Activated B cell treated with CpG ODN at 0.5 μM for 24 hours (primary cell): ENCODE data around the gene RUNDC3A. TPM values are rescaled to one million over a fixed set of nuclear protein-coding genes. Genes with fewer than 3 reads are reported as not detected.

Experiments used
- ATAC-seq: fragments of 200-7000 bp; cut with Tn5 transposase; one replicate; pipeline ENCODE4 v1.10.0; 2021; ENCODE audit warnings: low read depth, mild to moderate bottlenecking, moderate library complexity
- CTCF ChIA-PET: fragments of 350-600 bp; sonication (Branson Sonifier 250); formaldehyde crosslinking; loops from one replicate; lab custom pipeline; 2021; ENCODE audit warnings: antibody characterized with exemption; lab: Charles Lee
- POLR2A ChIA-PET: fragments of 350-600 bp; sonication (Branson Sonifier 250); formaldehyde crosslinking; loops from one replicate; lab custom pipeline; 2021; ENCODE audit warnings: antibody characterized with exemption; lab: Charles Lee
- DNase-seq: peaks from one replicate; pipeline ENCODE4 v3.0.0; 2022
- H3K27ac Mint-ChIP-seq: one replicate; pipeline ENCODE4 v1.8.0; 2020; ENCODE audit warnings: mixed read lengths
- H3K27me3 Mint-ChIP-seq: one replicate; pipeline ENCODE4 v1.8.0; 2021; ENCODE audit warnings: mixed read lengths
- H3K36me3 Mint-ChIP-seq: one replicate; pipeline ENCODE4 v1.8.0; 2021; ENCODE audit warnings: low read depth, mixed read lengths
- H3K4me1 Mint-ChIP-seq: one replicate; pipeline ENCODE4 v1.8.0; 2021; ENCODE audit warnings: mixed read lengths
- H3K4me3 Mint-ChIP-seq: one replicate; pipeline ENCODE4 v1.8.0; 2020; ENCODE audit warnings: mild to moderate bottlenecking, mixed read lengths
- H3K9me3 Mint-ChIP-seq: one replicate; pipeline ENCODE4 v1.8.0; 2020; ENCODE audit warnings: mixed read lengths
- intact Hi-C: fragments of 100-400 bp; cut with micrococcal nuclease; formaldehyde crosslinking; loops from one replicate; pipeline ENCODE4 v1.15.1; 2024
- total RNA-seq: library from RNA; stranded (reverse); gene quantifications from 2 replicates; pipeline ENCODE4 v1.2.3, GENCODE V29; 2022
- TF ChIP-seq, protein P1 (sequence below): fragments of 200-600 bp; IDR thresholded peaks from one replicate; pipeline ENCODE4 v1.8.0; 2022; ENCODE audit warnings: antibody characterized with exemption, mild to moderate bottlenecking

RUNDC3A gene
- total RNA-seq, 1 donor from 2014 or later = 0.07 TPM

DNA sequence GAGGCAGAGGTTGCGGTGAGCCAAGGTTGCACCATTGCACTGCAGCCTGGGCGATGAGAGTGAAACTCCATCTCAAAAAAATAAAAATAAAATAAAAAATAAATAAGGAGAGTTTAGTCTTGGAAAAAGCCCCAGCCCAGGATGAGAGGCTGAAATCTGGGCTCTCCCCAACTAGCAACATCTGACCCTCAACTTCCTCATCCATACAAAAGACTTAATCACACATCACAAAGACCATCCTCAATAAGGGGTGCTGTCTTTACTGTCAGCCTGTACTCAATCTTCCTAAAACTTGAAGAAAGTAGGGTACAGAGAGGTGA is 29.1 kb upstream of the RUNDC3A start:
- H3K27ac Mint-ChIP-seq = no peak overlapping the region
- no peaks in the 10 kb centered on the region for H3K36me3 Mint-ChIP-seq
- intact Hi-C loops = loop anchor here (5.0 kb wide), 1 partner anchor 57 kb away; no protein-coding TSS in a partner anchor
- DNase-seq (no peak), ATAC-seq (no peak)
- peaks cover 11% of the 10 kb centered on the region for H3K27me3 Mint-ChIP-seq
- ChIA-PET POLR2A (no interaction called here), CTCF (no interaction called here)
- no peaks in the 10 kb centered on the region for H3K9me3 Mint-ChIP-seq
- H3K4me1 Mint-ChIP-seq = peaks cover 10% of the 10 kb centered on the region
- no peak overlapping the region for H3K4me3 Mint-ChIP-seq
- TF ChIP-seq, protein P1, sequence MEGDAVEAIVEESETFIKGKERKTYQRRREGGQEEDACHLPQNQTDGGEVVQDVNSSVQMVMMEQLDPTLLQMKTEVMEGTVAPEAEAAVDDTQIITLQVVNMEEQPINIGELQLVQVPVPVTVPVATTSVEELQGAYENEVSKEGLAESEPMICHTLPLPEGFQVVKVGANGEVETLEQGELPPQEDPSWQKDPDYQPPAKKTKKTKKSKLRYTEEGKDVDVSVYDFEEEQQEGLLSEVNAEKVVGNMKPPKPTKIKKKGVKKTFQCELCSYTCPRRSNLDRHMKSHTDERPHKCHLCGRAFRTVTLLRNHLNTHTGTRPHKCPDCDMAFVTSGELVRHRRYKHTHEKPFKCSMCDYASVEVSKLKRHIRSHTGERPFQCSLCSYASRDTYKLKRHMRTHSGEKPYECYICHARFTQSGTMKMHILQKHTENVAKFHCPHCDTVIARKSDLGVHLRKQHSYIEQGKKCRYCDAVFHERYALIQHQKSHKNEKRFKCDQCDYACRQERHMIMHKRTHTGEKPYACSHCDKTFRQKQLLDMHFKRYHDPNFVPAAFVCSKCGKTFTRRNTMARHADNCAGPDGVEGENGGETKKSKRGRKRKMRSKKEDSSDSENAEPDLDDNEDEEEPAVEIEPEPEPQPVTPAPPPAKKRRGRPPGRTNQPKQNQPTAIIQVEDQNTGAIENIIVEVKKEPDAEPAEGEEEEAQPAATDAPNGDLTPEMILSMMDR = no peak

DNA sequence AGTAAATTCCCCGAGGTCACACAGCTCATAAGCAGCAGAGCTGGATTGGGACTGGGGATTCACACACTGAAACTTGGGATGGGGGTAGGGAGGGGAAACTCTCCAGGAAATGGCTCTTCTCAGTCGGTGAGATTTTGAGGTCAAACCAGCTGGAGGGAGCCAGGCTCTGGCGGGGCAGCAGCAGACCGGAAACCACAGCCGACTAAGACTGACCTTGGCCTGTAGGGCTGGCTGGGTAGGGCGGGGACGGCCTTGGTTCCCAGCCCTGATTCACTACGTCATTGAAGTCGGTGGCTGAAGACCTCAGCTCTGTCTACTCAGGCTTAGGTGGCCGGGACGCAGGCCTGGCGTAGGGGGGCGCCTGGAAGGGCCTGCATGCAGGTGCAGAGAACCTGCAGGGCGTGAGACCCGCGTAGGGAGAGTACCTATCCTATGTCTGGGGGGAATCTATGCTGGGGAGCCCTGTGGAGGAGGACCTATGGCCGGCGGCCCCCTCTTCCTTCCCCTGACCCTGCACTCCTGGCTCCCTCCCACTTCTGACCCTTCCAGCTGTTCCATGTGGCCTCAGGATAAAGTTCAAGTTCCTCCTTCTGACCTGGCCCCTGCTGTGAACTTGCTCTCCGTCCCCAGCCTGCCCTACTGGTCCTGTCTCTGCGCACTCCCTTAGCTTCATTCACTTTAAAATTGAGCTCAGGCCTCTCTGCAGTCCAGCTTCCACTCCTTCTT is 28.6 kb upstream of the RUNDC3A start:
- no peak overlapping the region for H3K4me3 Mint-ChIP-seq
- no peaks in the 10 kb centered on the region for H3K36me3 Mint-ChIP-seq
- no peak overlapping the region for H3K27ac Mint-ChIP-seq
- no peaks in the 10 kb centered on the region for H3K9me3 Mint-ChIP-seq
- ATAC-seq (peak; percentile 52), DNase-seq (no peak)
- intact Hi-C loops = loop anchor here (5.0 kb wide), 1 partner anchor 58 kb away; no protein-coding TSS in a partner anchor
- CTCF ChIA-PET = no interaction called here
- peaks cover 10% of the 10 kb centered on the region for H3K4me1 Mint-ChIP-seq
- TF ChIP-seq, protein P1 = no peak
- POLR2A ChIA-PET = no interaction called here
- H3K27me3 Mint-ChIP-seq = peaks cover 11% of the 10 kb centered on the region

DNA sequence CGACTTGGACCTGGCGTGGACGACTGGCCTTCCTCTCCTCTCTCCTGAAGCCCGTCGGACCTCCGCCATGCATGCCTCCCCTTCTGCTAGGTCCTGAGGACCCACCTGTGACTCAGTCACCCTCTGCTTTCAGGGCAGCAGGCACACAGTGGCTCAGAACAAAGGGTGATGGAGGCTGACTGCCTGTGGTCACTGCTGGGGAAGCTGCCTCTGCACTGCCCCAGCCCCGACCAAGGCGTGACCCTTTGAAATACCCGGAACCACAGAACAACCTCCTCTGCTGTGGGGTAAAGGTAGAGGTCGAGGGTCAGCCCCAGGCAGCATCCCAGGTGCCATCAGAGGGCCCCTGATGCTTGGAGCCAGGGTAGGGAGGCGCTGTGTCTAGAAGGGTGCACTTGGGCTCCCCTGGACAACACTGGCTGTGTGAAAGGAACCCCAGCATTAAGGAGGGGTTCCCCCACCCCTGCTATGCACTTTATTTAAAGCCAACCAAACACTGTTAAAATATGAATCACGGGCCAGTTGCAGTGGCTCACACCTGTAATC is 27.9 kb upstream of the RUNDC3A start:
- intact Hi-C loops = no loop called here
- CTCF ChIA-PET = no interaction called here
- POLR2A ChIA-PET = no interaction called here
- peaks cover 6% of the 10 kb centered on the region for H3K27me3 Mint-ChIP-seq
- H3K9me3 Mint-ChIP-seq = no peaks in the 10 kb centered on the region
- TF ChIP-seq, protein P1 = no peak
- no peaks in the 10 kb centered on the region for H3K36me3 Mint-ChIP-seq
- no peak overlapping the region for H3K27ac Mint-ChIP-seq
- no peak overlapping the region for H3K4me3 Mint-ChIP-seq
- ATAC-seq (no peak), DNase-seq (no peak)
- H3K4me1 Mint-ChIP-seq = peaks cover 10% of the 10 kb centered on the region

DNA sequence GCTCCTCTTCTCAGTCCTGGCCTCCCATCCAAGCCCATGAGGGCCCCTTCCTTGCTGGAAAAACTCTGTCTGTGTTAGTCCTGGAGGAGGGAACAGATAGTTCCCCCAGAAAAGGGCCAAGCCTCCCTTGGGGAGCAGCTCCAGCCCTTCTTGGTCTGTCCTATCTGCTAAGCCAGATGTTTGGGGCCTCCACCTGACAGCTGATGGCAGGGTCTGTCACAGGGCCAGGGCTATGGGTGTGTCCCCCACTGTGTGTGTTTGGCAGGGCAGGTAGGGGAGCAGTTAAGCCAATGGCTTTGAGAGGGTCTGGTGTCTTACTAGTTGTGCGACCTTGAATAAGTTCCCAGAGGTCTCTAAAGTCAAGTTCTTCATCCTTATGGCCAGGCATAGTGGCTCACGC is 26.8 kb upstream of the RUNDC3A start:
- DNase-seq (no peak), ATAC-seq (no peak)
- Mint-ChIP-seq H3K4me3 (no peak overlapping the region), H3K36me3 (no peaks in the 10 kb centered on the region), H3K27me3 (peaks cover 6% of the 10 kb centered on the region), H3K4me1 (peaks cover 10% of the 10 kb centered on the region), H3K27ac (no peak overlapping the region), H3K9me3 (no peaks in the 10 kb centered on the region)
- CTCF ChIA-PET = no interaction called here
- TF ChIP-seq, protein P1 = no peak
- POLR2A ChIA-PET = interaction anchor here (0.7 kb wide), 1 partner anchor 1235 kb away, joined by 5 read pairs; no protein-coding TSS in a partner anchor
- intact Hi-C loops = no loop called here

DNA sequence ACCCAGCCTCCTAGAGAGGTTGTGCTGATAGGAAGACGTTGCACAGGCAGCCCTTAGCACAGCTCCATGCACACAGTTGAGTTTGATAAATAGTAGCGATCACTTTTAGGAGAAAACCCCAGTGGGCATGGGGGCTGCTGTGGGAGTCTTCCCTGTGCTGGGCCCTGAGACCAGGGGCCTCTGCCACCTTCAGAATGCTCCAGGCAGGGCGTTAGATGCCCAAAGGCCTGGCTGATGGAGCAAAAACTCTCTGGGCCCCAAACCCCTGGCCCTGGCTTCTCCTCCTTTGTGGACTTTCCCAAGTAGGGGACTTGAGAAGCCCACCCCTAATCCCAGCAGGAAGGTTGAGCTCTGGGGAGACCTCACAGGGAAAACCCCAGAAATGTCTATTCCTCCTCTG is 26.1 kb upstream of the RUNDC3A start:
- H3K27me3 Mint-ChIP-seq = peaks cover 6% of the 10 kb centered on the region
- DNase-seq (no peak), ATAC-seq (no peak)
- no peak overlapping the region for H3K4me3 Mint-ChIP-seq
- TF ChIP-seq, protein P1 = no peak
- no peaks in the 10 kb centered on the region for H3K9me3 Mint-ChIP-seq
- ChIA-PET CTCF (no interaction called here), POLR2A (interaction anchor here (0.7 kb wide), 1 partner anchor 1235 kb away, joined by 5 read pairs; no protein-coding TSS in a partner anchor)
- H3K36me3 Mint-ChIP-seq = no peaks in the 10 kb centered on the region
- intact Hi-C loops = no loop called here
- no peak overlapping the region for H3K27ac Mint-ChIP-seq
- H3K4me1 Mint-ChIP-seq = peaks cover 10% of the 10 kb centered on the region
